IMR-90 (cell line): ENCODE measurements around the gene GSK3B. TPM values are rescaled to one million over a fixed set of nuclear protein-coding genes. Genes with fewer than 3 reads are reported as not detected.

ENCODE experiments used
- ATAC-seq: fragments of 200-7000 bp; cut with Tn5 transposase; 2 replicates; pipeline ENCODE4 v1.9.1; 2020; ENCODE audit warnings: low read depth, mild to moderate bottlenecking, moderate library complexity
- BruUV-seq: library from RNA; stranded (reverse); fragments of 400-500 nt; replicated peaks from 2 replicates; lab custom pipeline; 2021; lab: Mats Ljungman, UMichigan
- CTCF ChIA-PET: fragments of 300-600 bp; formaldehyde crosslinking; extraction: SDS; loops from one replicate; lab custom pipeline; 2021; ENCODE audit warnings: antibody characterized with exemption; lab: Yijun Ruan, JAX
- POLR2A ChIA-PET: fragments of 300-600 bp; sonication (Branson Sonifier 250); formaldehyde crosslinking; loops from one replicate; lab custom pipeline; 2022; ENCODE audit warnings: antibody characterized with exemption; ENCODE audit not compliant: unreplicated experiment; lab: Charles Lee
- DNase-seq: peaks from one replicate; pipeline ENCODE4 v3.0.0; 2013
- H2AFZ ChIP-seq: replicated peaks from 2 replicates; pipeline ENCODE3; 2013; ENCODE audit warnings: low read length, mild to moderate bottlenecking; ENCODE audit not compliant: poor library complexity
- H2AK5ac ChIP-seq: 2 replicates; pipeline ENCODE4 v1.6.1; 2013; ENCODE audit warnings: low read depth, low read length, inconsistent platforms
- H2AK9ac ChIP-seq: replicated peaks from 2 replicates; pipeline ENCODE3; 2013; ENCODE audit warnings: mild to moderate bottlenecking, low read depth, low read length, moderate library complexity; ENCODE audit not compliant: poor library complexity
- H2BK120ac ChIP-seq: 2 replicates; pipeline ENCODE4 v1.6.1; 2013; ENCODE audit warnings: low read depth, low read length, inconsistent platforms
- H2BK15ac ChIP-seq: 3 replicates; pipeline ENCODE4 v1.6.1; 2013; ENCODE audit warnings: low read depth, low read length, inconsistent platforms
- H2BK20ac ChIP-seq: 2 replicates; pipeline ENCODE4 v1.6.1; 2013; ENCODE audit warnings: low read depth, mild to moderate bottlenecking, inconsistent platforms, low read length, moderate library complexity
- H2BK5ac ChIP-seq: 2 replicates; pipeline ENCODE4 v1.6.1; 2013; ENCODE audit warnings: mild to moderate bottlenecking, low read depth, low read length, inconsistent platforms; ENCODE audit not compliant: poor library complexity, severe bottlenecking
- H3K14ac ChIP-seq: replicated peaks from 2 replicates; pipeline ENCODE4 v1.6.1; 2013; ENCODE audit warnings: low read depth, low read length, inconsistent platforms
- H3K18ac ChIP-seq: 2 replicates; pipeline ENCODE4 v1.6.1; 2013; ENCODE audit warnings: low read depth, low read length, control low read depth
- H3K23ac ChIP-seq: 2 replicates; pipeline ENCODE4 v1.6.1; 2013; ENCODE audit warnings: low read depth, low read length, inconsistent platforms
- H3K27ac ChIP-seq: 2 replicates; pipeline ENCODE4 v1.5.1; 2013; ENCODE audit warnings: mild to moderate bottlenecking, control low read depth, low read length; ENCODE audit not compliant: insufficient read depth
- H3K27me3 ChIP-seq: 2 replicates; pipeline ENCODE4 v1.6.1; 2013; ENCODE audit warnings: low read length; ENCODE audit not compliant: control insufficient read depth, insufficient read depth
- H3K36me3 ChIP-seq: 2 replicates; pipeline ENCODE4 v1.6.1; 2013; ENCODE audit warnings: low read length, mixed read lengths; ENCODE audit not compliant: control insufficient read depth, insufficient read depth
- H3K4ac ChIP-seq: 2 replicates; pipeline ENCODE4 v1.6.1; 2013; ENCODE audit warnings: low read depth, low read length, inconsistent platforms
- H3K4me1 ChIP-seq: 2 replicates; pipeline ENCODE4 v1.6.1; 2013; ENCODE audit warnings: low read length, mixed read lengths; ENCODE audit not compliant: control insufficient read depth, insufficient read depth
- H3K4me2 ChIP-seq: 2 replicates; pipeline ENCODE4 v1.6.1; 2013; ENCODE audit warnings: low read depth, mild to moderate bottlenecking, control low read depth, low read length, moderate library complexity
- H3K4me3 ChIP-seq: 2 replicates; pipeline ENCODE4 v1.5.1; 2013; ENCODE audit warnings: low read depth, mild to moderate bottlenecking, control low read depth, low read length, moderate library complexity; ENCODE audit not compliant: insufficient read depth
- H3K56ac ChIP-seq: 2 replicates; pipeline ENCODE4 v1.6.1; 2013; ENCODE audit warnings: low read length, inconsistent platforms; ENCODE audit not compliant: insufficient read depth; ENCODE audit errors: extremely low read depth
- H3K79me1 ChIP-seq, 2 experiments: 2 replicates each; pipeline ENCODE4 v1.6.1; 2013; ENCODE audit warnings: low read length in 2 of 2, inconsistent platforms in 1 of 2, low read depth in 1 of 2
- H3K9ac ChIP-seq: 2 replicates; pipeline ENCODE4 v1.6.1; 2013; ENCODE audit warnings: low read depth, low read length, control low read depth
- H3K9me1 ChIP-seq: 2 replicates; pipeline ENCODE4 v1.6.1; 2013; ENCODE audit warnings: low read length, inconsistent platforms; ENCODE audit not compliant: insufficient read depth
- H3K9me3 ChIP-seq: 2 replicates; pipeline ENCODE4 v1.6.1; 2013; ENCODE audit warnings: low read length; ENCODE audit not compliant: control insufficient read depth, insufficient read depth
- H4K20me1 ChIP-seq: 2 replicates; pipeline ENCODE4 v1.6.1; 2013; ENCODE audit warnings: low read length, inconsistent platforms; ENCODE audit not compliant: insufficient read depth
- H4K5ac ChIP-seq: 2 replicates; pipeline ENCODE4 v1.6.1; 2013; ENCODE audit warnings: mild to moderate bottlenecking, low read depth, low read length, control low read depth
- H4K8ac ChIP-seq, 2 experiments: 2 replicates each; pipeline ENCODE4 v1.6.1; 2013; ENCODE audit warnings: low read depth in 2 of 2, low read length in 2 of 2, control low read depth in 1 of 2, inconsistent platforms in 1 of 2
- H4K91ac ChIP-seq: 2 replicates; pipeline ENCODE4 v1.6.1; 2013; ENCODE audit warnings: low read depth, low read length, inconsistent platforms; ENCODE audit not compliant: insufficient read depth
- MXI1 ChIP-seq: IDR thresholded peaks from 2 replicates; pipeline ENCODE4 v1.6.1; 2012; ENCODE audit warnings: low read depth, mild to moderate bottlenecking, low read length, moderate library complexity, borderline replicate concordance
- POLR2A ChIP-seq: IDR thresholded peaks from 2 replicates; pipeline ENCODE4 v1.6.1; 2012; ENCODE audit warnings: mild to moderate bottlenecking, low read depth, low read length
- RFX5 ChIP-seq: IDR thresholded peaks from 2 replicates; pipeline ENCODE4 v1.8.0; 2012; ENCODE audit warnings: low read depth, mild to moderate bottlenecking, low read length, moderate library complexity
- WGBS, 2 experiments: methylation state at CpG; one replicate each; pipeline versions ENCODE4 v1.1.5 to v1.1.7; 2013; ENCODE audit warnings: missing lambda C conversion rate in 2 of 2; ENCODE audit not compliant: insufficient read length in 1 of 2; ENCODE audit errors: extremely low coverage in 2 of 2; 5-methylcytosine and 5-hydroxymethylcytosine counted together
- dilution Hi-C: fragments of 300-500 bp; cut with HindIII; formaldehyde crosslinking; loops from one replicate; pipeline ENCODE4 v1.14.3; 2018; ENCODE audit warnings: low sequenced_read_pairs; ENCODE audit not compliant: unreplicated experiment
- in situ Hi-C: fragments of 300-500 bp; cut with MboI; formaldehyde crosslinking; loops from 3 replicates; pipeline ENCODE4 v1.14.3; 2019; ENCODE audit warnings: low sequenced_read_pairs, inconsistent platforms, mixed read lengths
- intact Hi-C: fragments of 100-400 bp; cut with micrococcal nuclease; formaldehyde crosslinking; loops from 2 replicates; pipeline ENCODE4 v1.10.0; 2022
- polyA plus RNA-seq, 3 experiments: library from polyadenylated mRNA; depleted of rRNA; stranded (reverse); fragments of >200 nt; gene quantifications; 2 replicates each; pipeline ENCODE4 v1.2.3, GENCODE V29; 2012; ENCODE audit warnings: low replicate concordance in 1 of 3
- total RNA-seq: library from RNA; depleted of rRNA; stranded (reverse); fragments of >200 nt; gene quantifications from 2 replicates; pipeline ENCODE4 v1.2.3, GENCODE V29; 2012
- TF ChIP-seq, protein P1 (sequence below): fragments of 150-350 bp; IDR thresholded peaks from 2 replicates; pipeline ENCODE4 v1.6.1; 2016; ENCODE audit warnings: low read depth, mild to moderate bottlenecking, low read length, moderate library complexity, borderline replicate concordance

The GSK3B gene
- total and polyA plus RNA-seq, 2 of the 4 experiments (the other 2 are of a cell fraction) = 19.2 to 33.2 TPM

DNA sequence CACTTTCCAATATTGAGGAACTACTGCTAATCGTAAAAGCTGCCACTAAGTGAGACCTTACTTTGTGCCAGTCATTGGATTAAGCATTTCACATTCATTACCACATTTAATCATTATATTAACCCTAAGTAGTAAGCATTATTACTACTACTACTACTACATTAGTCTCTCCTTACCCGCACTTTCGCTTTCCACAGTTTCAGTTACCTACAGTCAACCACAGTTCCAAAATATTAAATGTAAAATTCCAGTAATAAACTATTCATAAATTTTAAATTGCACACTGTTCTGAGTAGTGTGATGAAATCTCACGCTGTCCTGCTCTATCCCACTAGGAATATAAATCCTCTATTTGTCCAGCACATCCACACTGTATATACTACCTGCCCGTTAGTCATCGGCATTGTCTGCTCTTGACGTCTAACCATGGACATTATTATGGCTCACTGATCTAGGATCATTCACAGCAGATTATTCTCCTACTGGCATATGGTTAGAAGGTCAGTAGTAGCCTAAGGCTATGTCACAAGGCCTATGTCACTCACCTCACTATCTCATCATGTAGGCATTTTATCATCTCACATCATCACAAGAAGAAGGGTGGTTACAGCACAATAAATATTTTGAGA is 121.1 kb downstream of the GSK3B start:
- no peak overlapping the region for H3K4ac ChIP-seq
- H2AFZ ChIP-seq = no peak overlapping the region
- no peaks in the 10 kb centered on the region for H3K4me1 ChIP-seq
- no peak overlapping the region for H2AK9ac ChIP-seq
- no peak overlapping the region for H3K4me3 ChIP-seq
- 100% methylated on average over 1 of the region's 7 CpGs; no CpG with 5 or more reads in 1 of the 2 experiments for WGBS, 2 experiments
- H3K18ac ChIP-seq = no peak overlapping the region
- no peak overlapping the region for H4K5ac ChIP-seq
- H3K14ac ChIP-seq = no peak overlapping the region
- ATAC-seq = no peak
- H2BK15ac ChIP-seq = no peak overlapping the region
- peak; percentile 4 for DNase-seq
- H4K91ac ChIP-seq = no peak overlapping the region
- H2BK120ac ChIP-seq = no peak overlapping the region
- no peak overlapping the region for H2BK20ac ChIP-seq
- intact Hi-C loops (no loop called here), dilution Hi-C loops (no loop called here), in situ Hi-C loops (no loop called here)
- H3K9me1 ChIP-seq = peaks cover 8% of the 10 kb centered on the region; the same call in 1 of the 2 replicates
- no peak overlapping the region for H3K27ac ChIP-seq
- H4K8ac ChIP-seq = no peak overlapping the region
- H2BK5ac ChIP-seq = no peak overlapping the region
- no peaks in the 10 kb centered on the region for H3K9me3 ChIP-seq
- H3K56ac ChIP-seq = no peak overlapping the region
- TF ChIP-seq POLR2A (no peak), RFX5 (no peak), MXI1 (no peak)
- TF ChIP-seq, protein P1, sequence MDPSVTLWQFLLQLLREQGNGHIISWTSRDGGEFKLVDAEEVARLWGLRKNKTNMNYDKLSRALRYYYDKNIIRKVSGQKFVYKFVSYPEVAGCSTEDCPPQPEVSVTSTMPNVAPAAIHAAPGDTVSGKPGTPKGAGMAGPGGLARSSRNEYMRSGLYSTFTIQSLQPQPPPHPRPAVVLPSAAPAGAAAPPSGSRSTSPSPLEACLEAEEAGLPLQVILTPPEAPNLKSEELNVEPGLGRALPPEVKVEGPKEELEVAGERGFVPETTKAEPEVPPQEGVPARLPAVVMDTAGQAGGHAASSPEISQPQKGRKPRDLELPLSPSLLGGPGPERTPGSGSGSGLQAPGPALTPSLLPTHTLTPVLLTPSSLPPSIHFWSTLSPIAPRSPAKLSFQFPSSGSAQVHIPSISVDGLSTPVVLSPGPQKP = no peak
- H2AK5ac ChIP-seq = no peak overlapping the region
- H3K9ac ChIP-seq = no peak overlapping the region
- H3K27me3 ChIP-seq = no peaks in the 10 kb centered on the region
- H3K4me2 ChIP-seq = no peak overlapping the region
- POLR2A ChIA-PET = no interaction called here
- peaks cover 46% of the 10 kb centered on the region for H4K20me1 ChIP-seq
- CTCF ChIA-PET = interaction anchor here (0.6 kb wide), 1 partner anchor 32 kb away, joined by 3 read pairs; no protein-coding TSS in a partner anchor
- H3K36me3 ChIP-seq = no peaks in the 10 kb centered on the region
- no TSS peak for BruUV-seq
- H3K79me1 ChIP-seq = peaks cover 27 to 58% of the 10 kb centered on the region in 2 experiments; a peak in 3 of 4 replicates
- H3K23ac ChIP-seq = no peak overlapping the region
